H4 (cell line): Measurements from ENCODE around the gene FOXO4. TPM values are rescaled to one million over a fixed set of nuclear protein-coding genes. Genes with fewer than 3 reads are reported as not detected.
A peak's percentile ranks its signal among the peaks of the same experiment; 100 is the strongest.
"Not testable (repeated sequence)": the region's sequence is repeated elsewhere in the genome, so short reads cannot be mapped to it uniquely, and the experiment has no call there.

ENCODE experiments used
- DNase-seq: peaks from one replicate; pipeline ENCODE4 v3.0.0-alpha.2; 2015; ENCODE audit warnings: low spot score
- total RNA-seq: library from RNA; depleted of rRNA; stranded (reverse); fragments of >200 nt; shearing (Covaris generic); gene quantifications from 2 replicates; pipeline ENCODE4 v1.2.3, GENCODE V29; 2014; rRNA removed

The FOXO4 gene, protein sequence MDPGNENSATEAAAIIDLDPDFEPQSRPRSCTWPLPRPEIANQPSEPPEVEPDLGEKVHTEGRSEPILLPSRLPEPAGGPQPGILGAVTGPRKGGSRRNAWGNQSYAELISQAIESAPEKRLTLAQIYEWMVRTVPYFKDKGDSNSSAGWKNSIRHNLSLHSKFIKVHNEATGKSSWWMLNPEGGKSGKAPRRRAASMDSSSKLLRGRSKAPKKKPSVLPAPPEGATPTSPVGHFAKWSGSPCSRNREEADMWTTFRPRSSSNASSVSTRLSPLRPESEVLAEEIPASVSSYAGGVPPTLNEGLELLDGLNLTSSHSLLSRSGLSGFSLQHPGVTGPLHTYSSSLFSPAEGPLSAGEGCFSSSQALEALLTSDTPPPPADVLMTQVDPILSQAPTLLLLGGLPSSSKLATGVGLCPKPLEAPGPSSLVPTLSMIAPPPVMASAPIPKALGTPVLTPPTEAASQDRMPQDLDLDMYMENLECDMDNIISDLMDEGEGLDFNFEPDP
- 2.1 and 2.5 TPM in 2 replicates for total RNA-seq

DNA sequence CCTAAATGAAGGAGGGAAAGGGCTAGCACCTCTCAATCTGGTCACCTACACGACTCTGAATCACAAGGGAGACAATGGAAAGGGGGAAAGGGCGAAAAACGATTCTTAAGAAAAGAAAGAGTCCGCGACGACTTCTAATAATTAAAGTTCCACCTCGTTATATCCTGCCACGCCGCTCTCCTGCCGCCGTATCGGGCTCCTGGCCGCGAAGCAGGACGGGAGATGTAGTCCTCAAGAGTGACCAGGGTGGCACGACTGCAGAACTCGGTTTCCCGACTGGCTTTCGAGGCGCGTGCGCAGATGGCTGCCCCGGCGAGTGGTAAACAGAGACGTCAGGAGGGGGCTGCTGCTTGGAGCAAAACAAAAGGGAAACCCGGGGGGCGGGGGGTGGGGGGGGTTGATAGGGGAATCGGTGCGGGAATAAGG lies at the start of gene FOXO4:
FOXO4 (plus strand) TSS at position 297 of the 426 bp plus-strand sequence. CDS start 678 bp downstream, outside the sequence.
- DNase-seq = peak; percentile 86

DNA sequence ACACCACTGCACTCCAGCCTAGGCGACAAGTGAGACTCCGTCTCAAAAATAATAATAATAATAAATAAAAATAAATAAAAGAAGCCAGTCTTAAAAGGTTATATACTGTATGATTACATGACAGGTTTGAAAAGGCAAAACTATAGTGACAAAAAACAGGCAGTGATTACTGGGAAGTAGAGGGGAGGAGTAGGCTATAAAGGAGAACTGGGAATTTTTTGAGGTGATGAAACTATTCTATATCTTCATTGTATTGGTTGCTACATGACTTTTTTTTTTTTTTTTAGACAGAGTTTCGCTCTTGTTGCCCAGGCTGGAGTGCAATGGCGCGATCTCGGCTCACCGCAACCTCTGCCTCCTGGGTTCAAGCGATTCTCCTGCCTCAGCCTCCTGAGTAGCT lies 47.8 kb upstream of the FOXO4 start:
- DNase-seq = not testable (repeated sequence)

DNA sequence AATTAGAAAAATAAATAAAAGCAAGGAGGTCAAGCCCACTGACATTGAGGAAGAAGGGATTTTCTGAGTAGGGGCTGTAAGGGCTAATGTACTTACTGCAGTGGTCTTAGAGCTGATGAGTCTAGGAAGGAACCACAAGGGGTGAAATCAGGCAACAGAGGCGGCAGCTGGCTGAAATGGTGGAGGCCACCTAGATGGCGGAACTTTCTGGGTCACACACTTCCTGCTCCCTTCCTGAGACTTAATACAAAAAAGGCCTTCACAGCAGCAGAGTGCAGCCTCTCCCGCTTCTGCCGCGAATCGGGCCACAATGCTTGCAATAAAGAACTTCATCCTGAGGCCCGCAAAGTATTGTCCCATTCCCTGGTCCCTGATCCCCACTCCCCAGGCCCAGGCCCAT lies 42.9 kb upstream of the FOXO4 start:
- DNase-seq = no peak

DNA sequence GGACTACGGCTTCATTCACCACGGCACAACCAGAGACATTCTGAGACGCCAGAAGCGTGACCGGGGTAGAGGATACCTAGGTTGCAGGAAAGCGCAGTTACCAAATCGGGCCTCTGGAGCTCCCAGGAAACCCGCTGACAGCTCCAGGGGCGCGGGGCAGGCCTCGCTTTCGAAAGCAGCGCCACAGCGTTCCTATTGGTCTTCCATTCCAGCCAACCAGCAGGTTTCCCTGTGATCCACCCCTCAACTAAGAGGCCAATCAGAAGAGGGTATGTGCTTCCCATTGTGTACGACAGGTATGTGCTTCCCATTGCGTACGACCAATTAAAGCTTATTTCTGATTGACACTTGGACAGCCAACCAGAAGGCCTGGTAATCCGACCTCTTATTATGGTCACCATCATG lies 42.4 kb upstream of the FOXO4 start:
- no peak for DNase-seq

DNA sequence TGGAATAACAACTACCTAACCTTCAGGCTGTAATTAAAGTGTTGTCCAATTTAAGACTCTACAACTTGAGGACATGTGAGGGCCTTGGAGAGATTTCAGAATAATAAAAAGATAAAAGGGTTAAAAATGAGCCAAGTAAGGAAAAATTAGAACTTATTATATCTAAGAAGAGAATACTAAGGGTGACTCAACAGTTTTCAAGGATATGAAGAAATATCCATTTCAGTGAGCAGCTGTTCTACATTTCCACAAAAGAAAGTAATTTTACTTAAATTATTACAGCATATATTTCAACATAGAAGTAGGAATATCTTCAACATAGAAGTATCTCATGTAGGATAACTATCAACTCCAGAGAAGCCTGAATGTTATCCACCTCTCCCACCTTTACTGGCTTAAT lies 38.8 kb upstream of the FOXO4 start:
- DNase-seq = no peak

DNA sequence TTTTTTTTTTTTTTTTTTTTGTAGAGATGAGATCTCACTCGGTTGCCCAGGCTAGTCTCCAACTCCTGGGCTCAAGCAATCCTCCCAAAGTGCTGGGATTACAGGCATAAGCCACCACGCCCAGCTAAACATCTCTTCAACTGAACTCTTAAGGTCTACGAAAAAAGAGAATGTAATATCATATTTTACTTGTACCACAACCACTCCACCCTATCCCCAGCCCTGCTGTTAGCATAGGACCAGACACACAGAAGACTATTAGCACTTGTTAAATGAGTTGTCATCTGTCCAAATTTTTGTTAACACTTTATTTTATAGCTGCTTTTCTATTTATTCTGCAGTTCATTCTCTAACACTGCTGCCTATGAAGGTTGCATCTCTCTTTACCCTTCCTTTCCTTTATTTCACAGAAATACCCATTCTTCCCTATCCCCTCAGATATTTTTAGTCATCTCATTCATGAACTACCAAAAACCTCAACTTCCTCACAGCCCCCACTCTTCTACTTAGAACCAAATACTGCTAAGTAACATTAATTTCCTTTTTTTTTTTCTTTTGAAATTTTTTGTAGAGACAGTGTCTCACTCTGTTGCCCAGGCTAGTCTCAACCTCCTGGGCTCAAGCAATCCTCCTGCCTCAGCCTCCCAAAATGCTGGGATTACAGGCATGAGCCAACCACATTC lies 37.7 kb upstream of the FOXO4 start:
- no peak for DNase-seq

DNA sequence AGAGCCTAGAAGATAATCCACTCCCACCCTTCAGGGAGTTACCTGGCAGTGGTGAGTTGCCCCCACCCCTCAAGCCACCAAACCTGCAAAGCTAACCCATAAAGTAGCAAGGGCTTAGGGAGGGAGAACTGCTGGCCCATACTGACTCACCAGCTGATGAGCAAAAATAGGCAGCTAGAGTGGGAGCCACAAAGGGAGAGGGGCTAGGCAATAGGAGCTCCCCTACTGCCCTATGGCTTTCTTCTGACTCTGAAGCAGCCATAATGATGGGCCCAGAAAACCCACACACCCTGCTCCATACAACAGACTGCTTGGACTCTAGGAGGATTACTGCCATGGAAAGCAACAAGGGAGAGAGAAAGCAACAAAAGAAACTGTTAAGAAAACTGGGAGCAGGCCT lies 35.5 kb upstream of the FOXO4 start:
- DNase-seq = no peak

DNA sequence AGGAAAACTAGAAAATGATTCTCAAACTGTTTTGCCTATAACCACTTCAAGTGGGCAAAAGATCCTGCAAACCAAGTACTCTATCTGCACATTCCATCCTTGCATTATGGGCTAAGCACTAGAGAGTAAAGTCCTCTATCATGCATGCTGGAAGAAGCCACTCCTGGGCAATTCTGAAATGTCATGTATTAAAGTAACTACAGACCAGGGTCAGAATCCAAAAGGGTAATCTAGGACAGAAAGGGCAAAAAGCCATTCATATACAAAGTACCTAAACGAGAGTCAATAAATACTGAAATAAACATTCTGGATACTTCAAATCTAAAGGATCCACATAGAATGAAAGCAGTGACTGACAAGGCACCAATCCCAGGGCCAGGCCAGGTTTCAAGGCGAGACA lies 28.6 kb upstream of the FOXO4 start:
- DNase-seq = no peak

DNA sequence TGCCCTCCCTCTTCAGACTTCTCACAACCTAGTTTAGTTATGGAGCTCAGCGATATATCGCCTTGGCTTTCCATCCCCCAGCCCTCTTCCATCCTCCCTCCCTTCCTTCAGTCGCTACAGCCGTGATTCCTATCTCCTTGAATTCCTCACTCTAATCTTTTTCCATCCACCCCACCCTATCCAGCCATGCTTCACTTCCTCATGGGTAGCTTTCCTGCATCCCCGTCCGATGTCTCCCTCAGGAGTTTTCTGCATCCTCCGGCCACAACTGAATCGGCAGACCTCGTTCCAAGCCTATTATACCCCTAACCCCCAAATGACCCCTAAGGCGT lies 28.0 kb upstream of the FOXO4 start:
- DNase-seq = no peak

DNA sequence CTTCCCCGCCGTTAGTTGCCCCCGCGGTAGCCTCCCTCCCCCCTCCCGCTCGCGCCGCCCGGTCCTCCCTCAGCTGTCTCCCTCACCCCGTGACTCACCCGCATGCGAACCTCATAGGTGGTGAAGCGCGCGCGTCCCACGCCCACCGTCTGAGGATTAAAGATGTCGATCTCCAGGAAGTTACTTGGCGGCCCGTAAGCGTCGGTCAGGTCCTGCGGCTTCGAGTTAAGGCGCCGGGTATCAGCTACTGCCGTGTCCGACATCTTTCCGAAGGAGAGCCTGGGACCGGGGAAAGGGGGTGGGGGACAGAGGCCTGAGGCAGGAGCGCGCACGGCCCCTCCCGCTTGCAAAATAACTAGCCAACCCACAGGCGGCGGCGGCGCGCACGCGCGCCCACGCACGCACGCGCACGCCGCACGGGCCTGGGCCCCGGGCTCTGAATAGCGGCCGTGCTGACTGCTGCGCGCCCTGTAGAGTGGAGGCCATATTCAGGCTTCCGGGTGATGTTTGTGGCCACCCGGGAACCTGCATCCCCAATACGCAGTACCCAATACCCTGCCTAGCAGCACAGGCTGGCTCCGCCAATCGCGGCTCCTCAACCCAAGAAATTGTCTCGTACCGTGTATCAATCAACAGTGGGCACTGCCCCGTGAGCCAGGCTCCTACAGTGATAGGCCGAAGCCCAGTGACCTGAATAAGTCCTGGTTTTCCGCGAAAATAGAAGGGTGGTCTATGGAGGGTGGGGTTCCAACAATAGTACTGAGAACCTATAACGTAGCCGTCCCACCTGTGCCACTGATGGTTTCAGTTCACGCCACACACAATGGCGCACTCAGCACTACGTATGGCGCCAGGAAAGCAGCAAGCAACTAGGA lies 27.4 kb upstream of the FOXO4 start, which contains the start of gene SNX12:
SNX12 (minus strand) TSS at position 291 of the 875 bp plus-strand sequence; CDS start at position 263, 28 bp downstream.
- peak; percentile 93 for DNase-seq

DNA sequence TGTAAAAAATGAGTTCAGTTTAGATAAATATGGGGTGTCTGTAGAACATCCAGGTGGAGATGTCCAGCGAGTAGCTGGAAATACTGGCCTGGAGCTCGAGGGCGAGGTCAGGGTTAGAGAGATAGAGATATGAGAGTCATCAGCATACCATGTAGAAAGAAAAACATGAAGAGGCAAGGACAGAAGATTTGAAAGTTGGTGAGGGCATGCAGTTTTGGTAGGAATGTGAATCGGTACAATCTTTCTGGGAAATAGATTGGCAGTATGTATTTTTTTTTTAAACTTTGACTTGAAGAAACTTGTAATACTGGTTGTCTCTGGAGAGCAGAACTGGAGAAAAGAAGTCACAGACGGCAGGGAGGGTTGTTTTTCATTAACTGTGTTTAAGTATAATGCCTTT lies 25.1 kb upstream of the FOXO4 start:
- DNase-seq = no peak

DNA sequence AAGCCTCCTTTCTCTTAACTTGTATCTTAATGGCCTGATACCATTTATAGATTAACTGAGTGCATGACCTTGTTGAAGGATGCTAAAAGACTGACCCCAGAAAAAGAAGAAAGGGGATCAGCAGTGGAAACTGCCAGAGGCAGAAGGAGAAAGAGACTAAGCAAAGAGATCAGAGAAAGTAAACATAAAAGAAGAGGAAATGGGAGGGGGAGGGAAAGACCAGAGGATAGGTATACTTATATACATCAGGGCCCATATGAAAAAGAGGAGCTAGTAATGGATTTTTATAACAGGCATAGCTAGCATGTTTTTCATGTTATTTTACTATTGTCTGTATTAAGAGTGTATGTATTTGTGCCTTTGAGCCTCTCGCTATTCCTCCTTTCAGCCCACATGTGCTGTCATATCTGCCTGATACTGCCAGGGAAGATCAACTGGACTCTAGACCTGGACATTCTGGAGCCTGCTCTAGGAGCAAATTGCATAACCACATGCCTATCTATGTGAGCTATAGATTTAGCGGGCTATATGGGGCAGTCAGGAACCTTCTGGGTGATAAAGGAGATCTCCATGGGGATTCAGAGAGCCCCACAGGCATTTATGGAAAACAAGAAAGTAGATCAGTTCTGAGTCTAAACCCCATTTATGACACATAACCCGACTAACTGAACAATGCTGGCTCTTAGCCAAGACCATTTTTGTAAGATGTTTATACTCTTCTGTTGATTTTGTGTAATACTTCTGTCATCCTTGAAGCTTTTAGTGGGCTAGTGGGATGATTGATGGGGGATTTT lies 14.1 kb upstream of the FOXO4 start:
- DNase-seq = no peak

DNA sequence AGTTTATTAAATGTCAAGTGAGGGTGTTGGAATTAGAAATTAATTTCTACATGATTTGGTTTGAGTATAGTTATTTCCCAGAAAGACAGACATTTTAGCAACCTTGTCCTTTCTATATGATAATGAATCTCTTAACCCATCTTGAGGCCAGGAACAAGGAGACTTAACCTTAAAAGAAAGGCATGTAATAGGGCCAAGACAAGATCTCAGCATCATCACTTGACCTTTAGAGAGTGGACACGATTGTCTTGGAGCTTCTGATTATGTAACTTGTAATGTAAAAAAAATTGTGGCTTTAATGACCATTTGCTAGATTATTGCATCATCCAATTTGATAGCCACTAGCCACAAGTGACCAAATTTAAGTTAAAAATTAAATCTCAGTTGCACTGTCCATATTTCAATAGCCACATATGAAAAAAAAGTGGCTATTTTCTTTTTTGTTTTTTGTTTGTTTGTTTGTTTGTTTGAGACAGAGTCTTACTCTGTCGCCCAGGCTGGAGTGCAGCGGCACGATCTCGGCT lies 13.5 kb upstream of the FOXO4 start:
- no peak for DNase-seq

DNA sequence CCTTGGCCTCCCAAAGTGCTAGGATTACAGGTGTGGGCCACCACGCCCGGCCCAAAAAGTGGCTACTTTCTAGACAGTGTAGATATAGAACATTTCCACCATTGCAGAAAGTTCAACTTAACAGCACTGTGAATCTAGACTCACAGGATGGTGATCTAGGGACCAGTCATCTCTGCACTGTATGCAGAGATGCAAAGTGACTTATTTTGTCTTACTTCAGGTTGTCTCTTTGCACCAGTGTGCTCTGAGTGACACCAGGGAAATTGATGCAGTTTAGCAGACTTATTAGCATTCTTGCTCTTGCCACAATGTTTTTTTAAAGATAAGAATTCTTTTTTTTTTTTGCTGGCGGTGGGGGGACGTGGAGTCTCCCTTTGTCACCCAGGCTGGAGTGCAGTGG lies 12.8 kb upstream of the FOXO4 start:
- no peak for DNase-seq

DNA sequence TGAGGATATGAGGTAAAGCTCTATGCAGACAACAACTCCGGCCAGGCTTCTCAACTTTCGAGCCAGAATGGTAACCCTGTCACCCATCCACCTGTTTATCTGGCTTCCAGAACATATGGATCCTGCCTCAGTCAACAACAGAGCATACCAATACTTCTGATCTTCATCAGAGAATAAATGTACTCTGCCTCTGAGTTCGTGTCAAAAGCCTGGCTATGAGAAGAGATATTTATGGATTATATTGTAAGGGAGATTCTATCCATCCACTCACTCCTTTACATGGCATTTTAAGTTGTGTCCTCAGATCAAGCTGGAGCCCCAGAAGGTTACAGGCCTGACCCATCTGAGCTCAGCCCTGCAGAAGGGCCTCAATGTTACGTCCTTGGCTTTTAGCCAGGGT lies 9.8 kb upstream of the FOXO4 start:
- DNase-seq = no peak

DNA sequence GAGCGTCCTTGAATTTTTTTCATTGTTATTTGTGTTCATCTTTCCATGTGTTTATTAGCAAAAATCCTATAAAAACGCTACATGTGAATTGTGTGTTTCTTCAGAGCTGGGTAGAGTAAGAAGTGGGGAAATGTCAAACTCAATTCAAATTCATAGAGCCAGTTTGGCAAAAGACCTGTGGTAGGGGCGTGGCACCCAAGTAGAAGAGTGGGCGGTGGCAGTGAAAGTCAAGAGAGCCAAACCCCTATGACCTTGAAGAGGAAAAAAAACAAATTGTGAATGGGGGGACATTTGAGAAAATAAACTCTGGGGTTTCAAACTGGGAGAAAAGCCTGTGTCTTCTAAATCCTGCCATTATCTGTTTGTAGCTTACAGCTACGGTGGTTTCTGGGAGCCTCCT lies 4.4 kb upstream of the FOXO4 start:
- DNase-seq = no peak

DNA sequence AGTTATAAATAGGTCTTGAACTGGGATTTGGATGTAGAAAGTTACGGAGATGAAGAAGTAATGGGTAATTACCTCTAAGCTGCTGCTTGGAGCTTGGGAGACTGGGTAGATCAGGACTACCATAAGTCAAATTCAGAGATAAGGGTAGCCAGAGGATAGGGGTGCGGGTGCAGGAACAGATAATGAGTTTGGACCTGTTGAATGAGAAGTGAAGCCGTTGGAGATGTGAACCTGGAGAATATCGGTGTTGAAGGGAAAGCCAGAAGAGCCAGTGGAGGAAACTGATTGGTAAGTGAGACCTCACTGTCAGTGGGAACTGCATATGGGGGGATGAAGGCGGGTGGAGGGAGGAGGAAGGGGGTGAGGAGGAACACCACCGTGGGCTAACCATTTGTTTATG lies 618 bp upstream of the FOXO4 start:
- no peak for DNase-seq

DNA sequence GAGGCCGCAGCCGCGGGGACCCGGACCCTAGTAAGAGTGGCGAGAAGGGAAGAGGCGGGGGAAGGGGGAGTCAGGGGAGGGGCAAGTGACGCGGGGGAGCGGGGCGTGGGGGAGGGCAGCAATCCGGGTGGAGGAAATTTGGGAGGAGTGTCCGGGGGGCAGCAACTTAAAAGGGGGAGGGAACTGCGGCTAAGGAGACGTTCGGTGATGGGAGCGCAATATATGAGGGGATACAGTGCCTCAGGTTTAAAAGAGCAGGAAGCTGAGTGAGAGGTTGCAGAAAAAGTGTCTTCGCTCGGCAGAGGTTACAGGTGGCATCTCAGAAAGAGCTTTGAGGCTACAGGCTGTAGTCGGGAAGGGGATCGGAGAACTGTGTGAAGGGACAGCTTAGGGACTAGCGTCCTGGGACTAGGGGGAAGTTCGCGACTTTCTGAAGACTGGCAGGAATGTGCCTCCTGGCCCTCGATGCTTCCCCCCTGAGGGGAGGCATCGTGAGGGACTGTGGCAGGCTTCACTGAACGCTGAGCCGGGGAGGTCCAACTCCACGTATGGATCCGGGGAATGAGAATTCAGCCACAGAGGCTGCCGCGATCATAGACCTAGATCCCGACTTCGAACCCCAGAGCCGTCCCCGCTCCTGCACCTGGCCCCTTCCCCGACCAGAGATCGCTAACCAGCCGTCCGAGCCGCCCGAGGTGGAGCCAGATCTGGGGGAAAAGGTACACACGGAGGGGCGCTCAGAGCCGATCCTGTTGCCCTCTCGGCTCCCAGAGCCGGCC lies 519 bp downstream of the FOXO4 start:
- no peak for DNase-seq

DNA sequence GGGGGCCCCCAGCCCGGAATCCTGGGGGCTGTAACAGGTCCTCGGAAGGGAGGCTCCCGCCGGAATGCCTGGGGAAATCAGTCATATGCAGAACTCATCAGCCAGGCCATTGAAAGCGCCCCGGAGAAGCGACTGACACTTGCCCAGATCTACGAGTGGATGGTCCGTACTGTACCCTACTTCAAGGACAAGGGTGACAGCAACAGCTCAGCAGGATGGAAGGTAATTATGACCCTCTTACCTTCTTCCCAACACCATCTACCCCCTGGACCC lies 1.0 kb downstream of the FOXO4 start:
- no peak for DNase-seq

DNA sequence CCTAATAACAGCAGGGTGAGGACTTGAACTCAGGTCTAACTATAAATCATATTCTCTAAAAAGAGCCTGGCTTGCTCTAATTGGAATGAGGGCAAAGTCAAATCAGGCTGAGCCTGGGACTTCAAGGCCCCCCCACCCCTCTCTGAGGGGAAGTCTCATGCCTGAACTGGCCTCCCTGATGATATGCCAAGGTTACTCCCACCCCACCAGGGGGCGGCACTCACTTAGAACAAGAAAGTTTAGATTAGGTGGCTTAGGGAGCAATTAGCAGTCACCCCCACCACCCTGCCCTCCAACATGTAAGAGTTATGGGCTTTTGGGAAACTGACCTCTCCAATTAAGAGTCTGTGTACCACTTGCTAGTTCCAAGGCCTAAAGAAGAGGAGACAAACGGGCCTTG lies 2.7 kb downstream of the FOXO4 start:
- peak; percentile 25 for DNase-seq
